Measurements from ENCODE around the gene SLC35F2.

DNA sequence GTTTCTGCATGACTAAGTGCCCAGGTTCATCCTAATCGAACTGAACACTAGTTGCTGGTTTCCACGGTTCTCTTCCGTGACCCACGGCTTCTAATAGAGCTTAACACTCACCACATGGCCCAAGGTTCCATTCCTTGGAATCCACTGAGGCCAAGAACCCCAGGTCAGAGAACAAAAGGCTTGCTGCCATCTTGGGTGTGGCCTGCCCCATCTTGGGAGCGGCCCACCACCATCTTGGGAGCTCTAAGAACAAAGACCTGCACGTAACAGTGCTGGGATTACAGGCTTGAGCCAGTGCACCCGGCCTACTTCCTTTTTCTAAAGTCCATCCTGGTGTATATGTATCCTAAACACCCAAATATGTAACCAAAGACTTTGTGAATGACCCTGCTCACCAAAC lies 68.8 kb downstream of the SLC35F2 start:
- TF ChIP-seq POLR2A (IDR thresholded peaks at IDR 0.05): no peak
- TF ChIP-seq CTCF (IDR thresholded peaks at IDR 0.05 in 8 of 11, conservative IDR thresholded peaks at IDR 0.05 in 3 of 11): no peak
- TF ChIP-seq POLR2AphosphoS5 (IDR thresholded peaks at IDR 0.05): no peak
